Keratinocyte (primary cell): ENCODE results near the gene PCYOX1L. TPM values are rescaled to one million over a fixed set of nuclear protein-coding genes. Genes with fewer than 3 reads are reported as not detected.
A peak's percentile ranks its signal among the peaks of the same experiment; 100 is the strongest.

Source experiments
- DNase-seq: peaks from one replicate; pipeline ENCODE4 v3.0.0-alpha.2; 2011; ENCODE audit warnings: low read depth, missing footprints, low spot score
- FAIRE-seq: peaks from 2 replicates; lab custom pipeline; 2011; peaks lifted over from hg19 to GRCh38; lab: Jason Lieb, UNC
- H2AFZ ChIP-seq: 2 replicates; pipeline ENCODE4 v1.6.0; 2012; ENCODE audit warnings: low read length, control low read depth, inconsistent platforms; ENCODE audit not compliant: control insufficient read depth
- H3K27ac ChIP-seq: 2 replicates; pipeline ENCODE4 v1.5.1; 2011; ENCODE audit warnings: low read length; ENCODE audit not compliant: control insufficient read depth, insufficient read depth
- H3K27me3 ChIP-seq: 3 replicates; pipeline ENCODE4 v1.6.0; 2011; ENCODE audit warnings: low read length; ENCODE audit not compliant: control insufficient read depth, insufficient read depth; ENCODE audit errors: extremely low read depth
- H3K36me3 ChIP-seq, 2 experiments: 2 replicates in 1 of 2; 3 replicates in 1 of 2; pipeline ENCODE4 v1.5.1; 2011; ENCODE audit warnings: low read length in 2 of 2, mild to moderate bottlenecking in 1 of 2; ENCODE audit not compliant: control insufficient read depth in 2 of 2, insufficient read depth in 2 of 2; ENCODE audit errors: extremely low read depth in 1 of 2
- H3K4me1 ChIP-seq: 3 replicates; pipeline ENCODE4 v1.5.1; 2011; ENCODE audit warnings: low read length; ENCODE audit not compliant: control insufficient read depth, insufficient read depth; ENCODE audit errors: extremely low read depth
- H3K4me2 ChIP-seq: 3 replicates; pipeline ENCODE4 v1.6.0; 2011; ENCODE audit warnings: low read depth, low read length; ENCODE audit not compliant: control insufficient read depth, insufficient read depth; ENCODE audit errors: extremely low read depth
- H3K4me3 ChIP-seq, 3 experiments: fragments of 200-600 bp in 1 of 3; sonication (generic) in 1 of 3; 2 replicates in 2 of 3; 3 replicates in 1 of 3; pipeline ENCODE4 v1.5.1; 2011 to 2016; ENCODE audit warnings: low read length in 3 of 3, mild to moderate bottlenecking in 3 of 3, control low read depth in 2 of 3, inconsistent platforms in 1 of 3, low read depth in 1 of 3, mixed read lengths in 1 of 3, mixed run types in 1 of 3, moderate library complexity in 1 of 3; ENCODE audit not compliant: control insufficient read depth in 2 of 3, insufficient read depth in 2 of 3; ENCODE audit errors: extremely low read depth in 1 of 3
- H3K79me2 ChIP-seq: 2 replicates; pipeline ENCODE4 v1.6.0; 2012; ENCODE audit warnings: low read length; ENCODE audit not compliant: control insufficient read depth, insufficient read depth
- H3K9ac ChIP-seq: 3 replicates; pipeline ENCODE4 v1.6.0; 2011; ENCODE audit warnings: low read length; ENCODE audit not compliant: control insufficient read depth, insufficient read depth; ENCODE audit errors: extremely low read depth
- H3K9me1 ChIP-seq: 3 replicates; pipeline ENCODE4 v1.6.0; 2011; ENCODE audit warnings: low read length; ENCODE audit not compliant: control insufficient read depth, insufficient read depth; ENCODE audit errors: extremely low read depth
- H3K9me3 ChIP-seq: 2 replicates; pipeline ENCODE4 v1.5.1; 2012; ENCODE audit warnings: low read depth, low read length; ENCODE audit not compliant: control insufficient read depth
- H4K20me1 ChIP-seq: 3 replicates; pipeline ENCODE4 v1.6.0; 2011; ENCODE audit warnings: low read length; ENCODE audit not compliant: control insufficient read depth, insufficient read depth; ENCODE audit errors: extremely low read depth
- CTCF ChIP-seq, 3 experiments: IDR thresholded peaks in 1 of 3; conservative IDR thresholded peaks in 1 of 3; optimal IDR thresholded peaks in 1 of 3; 2 replicates in 2 of 3; 3 replicates in 1 of 3; pipeline versions ENCODE3 to v1.5.1; 2011; ENCODE audit warnings: low read length in 3 of 3, mild to moderate bottlenecking in 3 of 3, moderate library complexity in 2 of 3, control low read depth in 1 of 3, inconsistent platforms in 1 of 3; ENCODE audit not compliant: insufficient read depth in 2 of 3; ENCODE audit errors: extremely low read depth in 1 of 3
- EZH2 ChIP-seq: IDR thresholded peaks from one replicate; pipeline ENCODE4 v1.6.1; 2012; ENCODE audit warnings: inconsistent platforms, mild to moderate bottlenecking, low read length, moderate library complexity
- dilution Hi-C: fragments of 300-500 bp; cut with MboI; formaldehyde crosslinking; loops from one replicate; pipeline ENCODE4 v1.7.0; 2020; ENCODE audit warnings: low sequenced_read_pairs; ENCODE audit not compliant: extremely low pct_ligation_motif_present
- polyA plus RNA-seq, 5 experiments: library from polyadenylated mRNA; depleted of rRNA in 3 of 5; stranded (reverse) in 3 of 5; stranded (forward) in 1 of 5; unstranded in 1 of 5; fragments of >200 nt; gene quantifications; 1 replicate in 1 of 5; 2 replicates in 3 of 5; 3 replicates in 1 of 5; pipeline versions ENCODE4 v1.2.1 to v1.2.3, GENCODE V29; 2011 to 2012; ENCODE audit warnings: missing spikeins in 2 of 5, low read depth in 1 of 5, low replicate concordance in 1 of 5

PCYOX1L gene
- polyA plus RNA-seq, 1 donor (not counting 4 experiments of a cell fraction or from before 2014, with no cell fraction given), result 9.5 TPM

- H3K9me1 ChIP-seq, result no peaks in the 10 kb centered on the region
- DNase-seq, result no peak
- no peaks in the 10 kb centered on the region for H3K9me3 ChIP-seq
- H3K9ac ChIP-seq, result no peak overlapping the region
- H2AFZ ChIP-seq, result no peak overlapping the region
- H3K27ac ChIP-seq, result no peak overlapping the region
- FAIRE-seq, result peak; percentile 53
- H4K20me1 ChIP-seq, result no peaks in the 10 kb centered on the region
- H3K79me2 ChIP-seq, result no peaks in the 10 kb centered on the region
- H3K4me1 ChIP-seq, result peaks cover 4% of the 10 kb centered on the region
- dilution Hi-C loops, result no loop called here
- TF ChIP-seq CTCF (optimal IDR thresholded peaks at IDR 0.05 in 1 of 3, IDR thresholded peaks at IDR 0.05 in 1 of 3, conservative IDR thresholded peaks at IDR 0.05 in 1 of 3; ENCODE audit: extremely low read depth in 1 of 3, insufficient read depth in 2 of 3, low read length in 3 of 3), result no peak
- no peak for TF ChIP-seq EZH2
- no peaks in the 10 kb centered on the region for H3K36me3 ChIP-seq
- H3K27me3 ChIP-seq, result no peaks in the 10 kb centered on the region
- no peak overlapping the region for H3K4me3 ChIP-seq
- H3K4me2 ChIP-seq, result no peak overlapping the region
Measured at GRCh38 chr5:149378241-149378820, 20.5 kb downstream of the PCYOX1L start.

GRCh38 chr5:149379177-149379761, 21.4 kb downstream of the PCYOX1L start, which contains the start of gene IL17B:
TSS of gene IL17B (minus strand) at chr5:149379292. CDS start at chr5:149379225, 67 bp downstream.
- no peaks in the 10 kb centered on the region for H3K9me3 ChIP-seq
- TF ChIP-seq EZH2 (no peak), CTCF (optimal IDR thresholded peaks at IDR 0.05 in 1 of 3, IDR thresholded peaks at IDR 0.05 in 1 of 3, conservative IDR thresholded peaks at IDR 0.05 in 1 of 3; ENCODE audit: extremely low read depth in 1 of 3, insufficient read depth in 2 of 3, low read length in 3 of 3) (no peak)
- no peaks in the 10 kb centered on the region for H3K9me1 ChIP-seq
- dilution Hi-C loops, result no loop called here
- peaks cover 4% of the 10 kb centered on the region for H3K4me1 ChIP-seq
- no peaks in the 10 kb centered on the region for H3K79me2 ChIP-seq
- H3K27me3 ChIP-seq, result no peaks in the 10 kb centered on the region
- H3K36me3 ChIP-seq, result no peaks in the 10 kb centered on the region
- DNase-seq, result no peak
- no peak within 1 kb of the TSS for H3K9ac ChIP-seq
- no peaks in the 10 kb centered on the region for H4K20me1 ChIP-seq
- H3K4me3 ChIP-seq, result no peak within 1 kb of the TSS
- FAIRE-seq, result no peak
- H2AFZ ChIP-seq, result no peak within 1 kb of the TSS
- H3K27ac ChIP-seq, result no peak within 1 kb of the TSS
- H3K4me2 ChIP-seq, result no peak within 1 kb of the TSS
